Measurements from ENCODE around the gene C3orf85.

GRCh38 chr3:109095166-109095565 lies 41.4 kb upstream of the C3orf85 start:
- no peak for TF ChIP-seq TAF1 (IDR thresholded peaks at IDR 0.05; ENCODE audit: borderline replicate concordance, insufficient read depth, low read length)
- no peak for TF ChIP-seq POLR2AphosphoS5 (IDR thresholded peaks at IDR 0.05; ENCODE audit: low read depth, low read length)
- no peak for TF ChIP-seq REST (IDR thresholded peaks at IDR 0.05; ENCODE audit: insufficient read depth in 1 of 2, low read depth in 2 of 2, low read length in 2 of 2)
- no peak for TF ChIP-seq SIN3A (IDR thresholded peaks at IDR 0.05; ENCODE audit: borderline replicate concordance, insufficient read depth, low read length)
- no peak for TF ChIP-seq FOXP2 (optimal IDR thresholded peaks at IDR 0.05; ENCODE audit: borderline replicate concordance, extremely low read depth, extremely low read length, insufficient read depth)
